SK-N-SH (cell line): ENCODE results near the gene CNOT4.

Experiments used
- EZH2phosphoT487 ChIP-seq: fragments of 200-600 bp; sonication (generic); IDR thresholded peaks from 2 replicates; pipeline ENCODE4 v1.6.1; 2017; ENCODE audit warnings: low read depth, mixed run types, mild to moderate bottlenecking, antibody characterized with exemption, moderate library complexity, borderline replicate concordance
- FOSL2 ChIP-seq: IDR thresholded peaks from 2 replicates; pipeline ENCODE4 v1.4.0; 2012; ENCODE audit warnings: low read depth, mild to moderate bottlenecking, moderate library complexity, borderline replicate concordance
- NFIC ChIP-seq: IDR thresholded peaks from 2 replicates; pipeline ENCODE4 v1.4.0; 2012; ENCODE audit warnings: borderline replicate concordance
- NRF1 ChIP-seq: IDR thresholded peaks from 2 replicates; pipeline ENCODE4 v1.6.1; 2012; ENCODE audit warnings: low read depth, mild to moderate bottlenecking, low read length
- RFX5 ChIP-seq: IDR thresholded peaks from 2 replicates; pipeline ENCODE4 v1.6.1; 2012; ENCODE audit warnings: mild to moderate bottlenecking, improper control_type of control experiment, low read length
- SIN3A ChIP-seq: IDR thresholded peaks from 2 replicates; pipeline ENCODE4 v1.6.1; 2012; ENCODE audit warnings: low read depth, mild to moderate bottlenecking, low read length, moderate library complexity, borderline replicate concordance
- TF ChIP-seq, protein P1 (sequence below): fragments of 200-600 bp; sonication (generic); IDR thresholded peaks from 2 replicates; pipeline ENCODE4 v1.6.1; 2017; ENCODE audit warnings: antibody characterized with exemption, mild to moderate bottlenecking, moderate library complexity
- TF ChIP-seq, protein P2 (sequence below): IDR thresholded peaks from 2 replicates; pipeline ENCODE4 v1.6.1; 2012; ENCODE audit warnings: mild to moderate bottlenecking, low read depth, low read length, moderate library complexity

DNA sequence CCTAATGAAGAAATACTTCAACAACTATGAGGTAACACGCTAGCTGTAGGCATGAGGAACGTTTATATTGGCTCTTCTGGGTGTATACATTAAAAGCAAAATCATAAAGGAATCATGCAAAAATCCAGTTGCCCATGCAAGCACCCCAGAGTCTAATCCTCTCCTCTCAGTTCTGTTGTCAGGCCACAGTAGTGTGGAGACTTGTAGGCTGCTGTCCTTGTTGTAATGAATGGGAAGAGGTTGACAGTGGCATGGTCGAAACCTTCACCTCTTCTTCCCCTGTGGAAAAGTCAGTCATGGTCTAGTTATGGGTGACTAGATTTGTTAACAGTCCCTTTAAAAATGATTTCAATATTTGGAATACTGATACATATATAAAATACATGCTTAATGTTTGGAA lies 121.3 kb downstream of the CNOT4 start:
- TF ChIP-seq FOSL2, result no peak
- TF ChIP-seq, protein P1, sequence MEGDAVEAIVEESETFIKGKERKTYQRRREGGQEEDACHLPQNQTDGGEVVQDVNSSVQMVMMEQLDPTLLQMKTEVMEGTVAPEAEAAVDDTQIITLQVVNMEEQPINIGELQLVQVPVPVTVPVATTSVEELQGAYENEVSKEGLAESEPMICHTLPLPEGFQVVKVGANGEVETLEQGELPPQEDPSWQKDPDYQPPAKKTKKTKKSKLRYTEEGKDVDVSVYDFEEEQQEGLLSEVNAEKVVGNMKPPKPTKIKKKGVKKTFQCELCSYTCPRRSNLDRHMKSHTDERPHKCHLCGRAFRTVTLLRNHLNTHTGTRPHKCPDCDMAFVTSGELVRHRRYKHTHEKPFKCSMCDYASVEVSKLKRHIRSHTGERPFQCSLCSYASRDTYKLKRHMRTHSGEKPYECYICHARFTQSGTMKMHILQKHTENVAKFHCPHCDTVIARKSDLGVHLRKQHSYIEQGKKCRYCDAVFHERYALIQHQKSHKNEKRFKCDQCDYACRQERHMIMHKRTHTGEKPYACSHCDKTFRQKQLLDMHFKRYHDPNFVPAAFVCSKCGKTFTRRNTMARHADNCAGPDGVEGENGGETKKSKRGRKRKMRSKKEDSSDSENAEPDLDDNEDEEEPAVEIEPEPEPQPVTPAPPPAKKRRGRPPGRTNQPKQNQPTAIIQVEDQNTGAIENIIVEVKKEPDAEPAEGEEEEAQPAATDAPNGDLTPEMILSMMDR, result no peak
- TF ChIP-seq, protein P2, sequence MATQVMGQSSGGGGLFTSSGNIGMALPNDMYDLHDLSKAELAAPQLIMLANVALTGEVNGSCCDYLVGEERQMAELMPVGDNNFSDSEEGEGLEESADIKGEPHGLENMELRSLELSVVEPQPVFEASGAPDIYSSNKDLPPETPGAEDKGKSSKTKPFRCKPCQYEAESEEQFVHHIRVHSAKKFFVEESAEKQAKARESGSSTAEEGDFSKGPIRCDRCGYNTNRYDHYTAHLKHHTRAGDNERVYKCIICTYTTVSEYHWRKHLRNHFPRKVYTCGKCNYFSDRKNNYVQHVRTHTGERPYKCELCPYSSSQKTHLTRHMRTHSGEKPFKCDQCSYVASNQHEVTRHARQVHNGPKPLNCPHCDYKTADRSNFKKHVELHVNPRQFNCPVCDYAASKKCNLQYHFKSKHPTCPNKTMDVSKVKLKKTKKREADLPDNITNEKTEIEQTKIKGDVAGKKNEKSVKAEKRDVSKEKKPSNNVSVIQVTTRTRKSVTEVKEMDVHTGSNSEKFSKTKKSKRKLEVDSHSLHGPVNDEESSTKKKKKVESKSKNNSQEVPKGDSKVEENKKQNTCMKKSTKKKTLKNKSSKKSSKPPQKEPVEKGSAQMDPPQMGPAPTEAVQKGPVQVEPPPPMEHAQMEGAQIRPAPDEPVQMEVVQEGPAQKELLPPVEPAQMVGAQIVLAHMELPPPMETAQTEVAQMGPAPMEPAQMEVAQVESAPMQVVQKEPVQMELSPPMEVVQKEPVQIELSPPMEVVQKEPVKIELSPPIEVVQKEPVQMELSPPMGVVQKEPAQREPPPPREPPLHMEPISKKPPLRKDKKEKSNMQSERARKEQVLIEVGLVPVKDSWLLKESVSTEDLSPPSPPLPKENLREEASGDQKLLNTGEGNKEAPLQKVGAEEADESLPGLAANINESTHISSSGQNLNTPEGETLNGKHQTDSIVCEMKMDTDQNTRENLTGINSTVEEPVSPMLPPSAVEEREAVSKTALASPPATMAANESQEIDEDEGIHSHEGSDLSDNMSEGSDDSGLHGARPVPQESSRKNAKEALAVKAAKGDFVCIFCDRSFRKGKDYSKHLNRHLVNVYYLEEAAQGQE, result no peak
- no peak for TF ChIP-seq EZH2phosphoT487
- no peak for TF ChIP-seq NRF1
- TF ChIP-seq SIN3A, result no peak
- no peak for TF ChIP-seq RFX5
- TF ChIP-seq NFIC, result no peak
